ENCODE measurements around the gene PRX.

GRCh38 chr19:40379446-40380198 is 33.6 kb downstream of the PRX start:
- TF ChIP-seq NFE2L2 (IDR thresholded peaks at IDR 0.05; ENCODE audit: low read depth, low read length), result no peak
- no peak for TF ChIP-seq POLR2A (IDR thresholded peaks at IDR 0.05; ENCODE audit: low read depth, low read length)
- TF ChIP-seq CTCF (conservative IDR thresholded peaks at IDR 0.05; ENCODE audit: low read depth, low read length), result no peak
- TF ChIP-seq CEBPB (IDR thresholded peaks at IDR 0.05; ENCODE audit: low read depth, low read length), result no peak
- TF ChIP-seq USF2 (IDR thresholded peaks at IDR 0.05; ENCODE audit: low read depth, low read length), result no peak
